DND-41 (cell line): Measurements from ENCODE around the gene VAC14.

Experiments used
- CTCF ChIP-seq: IDR thresholded peaks from 2 replicates; pipeline ENCODE4 v1.5.1; 2012; ENCODE audit warnings: borderline replicate concordance, low read length, moderate library complexity, mild to moderate bottlenecking; ENCODE audit not compliant: poor library complexity, severe bottlenecking; ENCODE audit errors: extremely low read depth
- EZH2 ChIP-seq: IDR thresholded peaks from 3 replicates; pipeline ENCODE4 v1.6.1; 2012; ENCODE audit warnings: borderline replicate concordance, low read depth, mild to moderate bottlenecking, moderate library complexity, low read length, inconsistent platforms; ENCODE audit not compliant: severe bottlenecking

- TF ChIP-seq EZH2 (no peak), CTCF (no peak)
These were observed 102.1 kb downstream of the VAC14 start for GRCh38 chr16:70698901-70699300.
